Renal cortical epithelial cell (primary cell): ENCODE measurements around the gene SYT12. TPM values are rescaled to one million over a fixed set of nuclear protein-coding genes. Genes with fewer than 3 reads are reported as not detected.

ENCODE experiments used
- DNase-seq: peaks from one replicate; pipeline ENCODE4 v3.0.0-alpha.2; 2011; ENCODE audit warnings: low read depth
- total RNA-seq: library from RNA; depleted of rRNA; stranded (reverse); fragments of >200 nt; gene quantifications from 2 replicates; pipeline ENCODE4 v1.2.3, GENCODE V29; 2014

SYT12 gene
- total RNA-seq, 1 donor from 2014 or later, result 10.6 TPM

GRCh38 chr11:67027943-67028542 is 5.1 kb downstream of the SYT12 start:
- DNase-seq, result no peak

DNA sequence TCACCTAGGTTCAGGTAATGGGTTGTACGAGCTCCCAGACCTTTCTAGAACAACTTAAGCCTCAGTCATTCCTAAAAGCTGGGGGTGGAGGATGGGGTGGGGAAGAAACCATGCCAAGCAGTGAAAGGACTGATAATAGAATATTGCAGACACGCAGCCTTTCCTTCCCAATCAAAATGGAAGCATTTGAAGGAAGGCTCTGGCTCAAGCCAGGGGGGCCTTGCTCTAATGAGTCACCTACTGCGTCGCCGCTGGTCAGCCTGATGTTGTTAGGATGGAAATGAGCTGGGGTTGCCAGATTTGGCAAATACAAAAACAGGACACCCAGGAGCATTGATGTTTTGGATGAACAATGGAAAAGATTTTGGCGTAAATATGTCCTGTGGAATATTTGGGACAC is 6.2 kb downstream of the SYT12 start:
- DNase-seq, result no peak

DNA sequence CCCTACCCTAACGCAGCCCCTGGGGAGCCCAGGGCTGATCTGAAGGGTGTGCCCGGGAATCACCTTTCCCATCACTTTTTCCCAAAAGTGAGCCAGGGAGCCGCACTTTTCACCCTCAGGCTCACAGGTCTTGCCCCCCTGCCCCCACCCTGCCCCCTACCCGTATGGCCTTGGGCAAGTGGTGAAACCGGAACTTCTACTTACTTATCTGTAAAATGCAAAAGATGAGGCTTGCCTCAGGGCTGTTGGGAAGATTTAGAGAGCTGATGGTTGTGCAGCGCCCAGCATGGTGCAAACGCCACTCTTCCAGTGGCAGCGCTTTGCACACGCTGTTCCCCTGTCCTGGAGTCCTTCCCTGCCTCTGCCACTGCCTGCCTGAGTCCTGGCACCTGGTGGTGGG is 8.0 kb downstream of the SYT12 start:
- no peak for DNase-seq

DNA sequence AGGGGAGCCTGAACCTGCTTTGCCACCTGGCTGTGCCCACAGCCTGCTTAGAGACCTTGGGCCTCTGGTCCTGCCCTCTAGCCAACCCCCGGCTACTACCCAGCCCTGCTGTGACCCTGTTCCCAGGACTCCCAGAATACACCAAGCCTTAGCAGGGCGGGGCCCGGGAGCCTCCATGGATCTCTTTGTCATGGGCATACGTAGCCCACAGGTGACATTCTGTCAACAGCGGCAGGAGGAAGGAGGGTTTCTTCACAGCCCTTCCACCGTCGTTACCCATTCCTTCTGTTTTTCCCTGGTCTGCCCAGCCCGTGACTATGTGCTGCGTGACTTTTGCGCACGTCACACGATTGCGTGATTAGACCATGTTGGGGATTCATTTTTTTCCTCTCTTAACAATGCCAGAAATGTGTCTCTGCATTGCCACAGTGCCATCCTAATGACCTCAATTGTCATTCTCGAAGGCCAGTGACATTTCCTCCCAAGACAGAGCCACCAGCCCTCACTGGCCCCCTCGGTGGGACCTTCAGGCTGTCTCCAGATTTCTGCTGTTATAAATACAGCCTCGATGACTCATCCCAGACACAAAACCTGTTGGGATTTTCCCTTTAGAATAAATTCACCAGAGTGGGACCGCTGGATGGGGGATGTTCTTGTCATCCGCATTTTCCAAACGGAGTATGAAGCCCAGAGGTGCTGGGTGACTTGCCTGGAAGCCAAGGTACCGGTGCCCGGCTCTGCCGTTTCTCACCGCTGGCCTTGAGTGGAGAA is 9.0 kb downstream of the SYT12 start:
- peak; percentile 68 for DNase-seq

GRCh38 chr11:67032830-67033551 is 10.1 kb downstream of the SYT12 start:
- peak; percentile 88 for DNase-seq

GRCh38 chr11:67033661-67034166 is 10.8 kb downstream of the SYT12 start:
- peak; percentile 93 for DNase-seq

- no peak for DNase-seq
Measured at GRCh38 chr11:67034350-67034749, 11.4 kb downstream of the SYT12 start.

GRCh38 chr11:67040147-67040546 is 17.2 kb downstream of the SYT12 start:
- no peak for DNase-seq

GRCh38 chr11:67041602-67042001 is 18.7 kb downstream of the SYT12 start:
- DNase-seq, result no peak

DNA sequence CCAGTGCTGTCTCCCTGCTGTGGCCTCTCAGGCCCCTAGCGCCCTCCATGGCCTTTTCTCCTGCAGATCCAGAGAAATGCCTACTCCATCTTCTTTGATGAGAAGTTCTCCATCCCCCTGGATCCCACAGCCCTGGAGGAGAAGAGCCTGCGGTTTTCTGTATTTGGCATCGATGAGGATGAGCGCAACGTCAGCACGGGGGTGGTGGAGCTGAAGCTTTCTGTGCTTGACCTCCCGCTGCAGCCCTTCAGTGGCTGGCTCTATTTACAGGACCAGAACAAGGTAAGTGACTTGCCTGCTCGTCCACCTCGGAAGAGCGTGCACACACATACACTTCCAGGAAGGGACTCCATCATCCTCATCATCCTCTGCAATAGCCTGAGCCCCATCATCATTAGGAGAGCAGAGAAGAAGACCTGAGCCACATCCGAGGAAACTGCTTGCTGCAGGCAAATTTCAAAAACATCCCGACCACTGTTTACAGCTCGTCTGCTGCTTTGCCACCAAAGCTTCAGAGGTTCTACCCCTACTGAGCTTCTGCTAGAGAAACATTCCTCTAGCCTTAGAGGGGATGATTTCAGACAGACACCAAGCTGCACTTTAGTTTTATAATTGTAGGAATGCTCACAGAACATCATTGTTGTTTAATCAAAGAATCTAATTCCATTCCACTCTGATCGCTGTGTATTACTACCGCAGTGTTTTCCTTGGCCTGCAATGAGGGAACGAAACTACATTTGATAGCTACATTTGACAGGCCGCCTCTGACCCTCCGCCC is 20.8 kb downstream of the SYT12 start:
- DNase-seq, result no peak

DNA sequence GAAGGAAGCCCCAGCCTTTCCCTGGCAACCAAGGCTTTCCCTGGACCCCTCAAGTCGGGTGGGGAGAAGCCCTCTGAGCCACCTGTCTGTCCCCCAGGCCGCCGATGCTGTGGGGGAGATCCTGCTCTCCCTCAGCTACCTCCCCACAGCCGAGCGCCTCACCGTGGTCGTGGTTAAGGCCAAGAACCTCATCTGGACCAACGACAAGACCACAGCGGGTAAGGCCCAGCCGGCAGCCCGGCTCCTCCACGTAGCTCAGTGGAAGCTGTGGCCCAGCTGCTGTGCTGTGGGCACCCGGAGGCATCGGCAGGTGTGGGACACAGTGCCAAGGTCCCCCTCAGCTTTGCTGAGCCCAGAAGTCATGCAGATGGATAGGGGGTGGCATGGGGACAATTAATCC is 21.6 kb downstream of the SYT12 start:
- no peak for DNase-seq

DNA sequence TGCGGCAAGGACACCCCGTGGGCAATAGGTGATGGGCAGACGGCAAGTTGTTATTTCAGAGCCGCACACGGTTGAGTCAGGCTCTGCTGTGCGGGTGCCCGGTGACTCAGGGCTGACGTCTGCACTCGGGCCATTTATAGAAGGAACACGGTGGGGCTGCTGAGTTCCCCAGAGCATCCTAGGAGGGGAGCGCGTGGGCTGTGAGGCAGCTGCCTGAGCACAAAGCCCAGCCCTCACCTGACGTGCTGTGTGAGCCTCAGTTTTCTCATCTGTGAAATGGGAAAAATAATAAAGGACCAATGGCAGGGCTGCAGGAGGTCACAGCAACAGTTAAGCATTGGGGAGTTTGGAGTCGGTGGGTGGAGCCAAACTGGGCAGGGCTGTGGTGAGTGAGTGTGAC is 22.4 kb downstream of the SYT12 start:
- peak; percentile 80 for DNase-seq

GRCh38 chr11:67048515-67049130 is 25.7 kb downstream of the SYT12 start:
- no peak for DNase-seq

- no peak for DNase-seq
Measured at GRCh38 chr11:67050139-67050538, 27.2 kb downstream of the SYT12 start.

DNA sequence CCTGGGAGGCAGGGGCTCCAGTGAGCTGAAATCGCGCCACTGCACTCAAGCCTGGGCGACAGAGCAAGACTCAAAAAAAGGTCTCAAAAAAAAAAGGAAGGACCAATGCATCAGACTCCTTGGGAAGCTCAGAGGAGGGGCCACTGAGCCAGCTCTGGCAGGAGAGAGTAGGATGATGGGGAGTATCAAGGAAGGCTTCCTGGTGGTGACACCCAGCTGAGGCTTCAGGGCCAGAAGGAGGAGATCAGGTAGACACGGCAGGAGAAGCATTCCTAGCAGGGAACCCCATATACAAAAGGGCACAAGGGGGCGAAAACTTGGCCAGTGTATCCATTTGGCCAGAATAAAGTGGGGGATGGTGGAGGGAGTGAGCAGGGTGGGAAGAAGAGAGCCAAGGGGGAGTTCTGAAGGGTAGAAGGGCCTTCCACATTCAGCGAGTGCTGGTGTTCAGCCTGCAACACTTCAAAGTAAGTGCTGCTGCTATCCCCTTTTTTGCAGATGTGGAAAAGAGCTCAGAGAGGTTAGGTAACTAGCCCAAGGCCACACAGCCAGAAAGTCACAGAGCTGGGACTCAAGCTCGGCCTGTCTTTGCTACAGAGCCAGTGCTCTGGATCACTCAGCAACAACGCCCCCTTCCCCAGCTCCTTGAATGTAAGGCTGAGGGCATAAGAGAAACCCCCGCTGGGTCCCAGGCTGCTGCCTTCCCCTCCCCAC is 28.4 kb downstream of the SYT12 start:
- no peak for DNase-seq

- DNase-seq, result no peak
Measured at GRCh38 chr11:67051945-67052488, 29.1 kb downstream of the SYT12 start.

- no peak for DNase-seq
Measured at GRCh38 chr11:67052891-67053290, 30.0 kb downstream of the SYT12 start.

DNA sequence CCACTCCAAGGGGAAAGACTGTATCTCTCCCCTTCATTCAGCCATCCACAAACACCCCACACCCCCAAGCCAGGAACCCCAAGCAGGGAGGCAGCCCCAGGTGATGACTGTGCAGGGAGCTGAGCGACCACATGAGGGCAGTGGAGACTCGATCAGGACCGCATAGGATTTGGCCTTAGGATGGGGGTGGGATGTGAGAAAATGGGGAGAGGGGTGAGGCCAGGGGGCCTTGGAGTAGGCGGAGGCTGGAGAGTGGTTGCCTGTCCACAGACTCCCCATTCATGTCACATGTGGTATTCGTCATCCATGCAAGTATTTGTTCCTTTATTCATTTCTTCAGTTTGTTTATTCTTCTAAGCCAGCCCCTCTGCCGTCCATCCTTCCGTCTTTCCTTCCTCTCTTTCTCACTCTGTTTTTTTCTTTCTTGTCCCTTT is 31.0 kb downstream of the SYT12 start:
- DNase-seq, result peak; percentile 29

GRCh38 chr11:67054346-67054835 is 31.5 kb downstream of the SYT12 start:
- DNase-seq, result peak; percentile 70

- DNase-seq, result peak; percentile 75
Measured at GRCh38 chr11:67054836-67055523, 32.0 kb downstream of the SYT12 start.
